Measurements from ENCODE around the gene PPP2R2C.

PPP2R2C gene

DNA sequence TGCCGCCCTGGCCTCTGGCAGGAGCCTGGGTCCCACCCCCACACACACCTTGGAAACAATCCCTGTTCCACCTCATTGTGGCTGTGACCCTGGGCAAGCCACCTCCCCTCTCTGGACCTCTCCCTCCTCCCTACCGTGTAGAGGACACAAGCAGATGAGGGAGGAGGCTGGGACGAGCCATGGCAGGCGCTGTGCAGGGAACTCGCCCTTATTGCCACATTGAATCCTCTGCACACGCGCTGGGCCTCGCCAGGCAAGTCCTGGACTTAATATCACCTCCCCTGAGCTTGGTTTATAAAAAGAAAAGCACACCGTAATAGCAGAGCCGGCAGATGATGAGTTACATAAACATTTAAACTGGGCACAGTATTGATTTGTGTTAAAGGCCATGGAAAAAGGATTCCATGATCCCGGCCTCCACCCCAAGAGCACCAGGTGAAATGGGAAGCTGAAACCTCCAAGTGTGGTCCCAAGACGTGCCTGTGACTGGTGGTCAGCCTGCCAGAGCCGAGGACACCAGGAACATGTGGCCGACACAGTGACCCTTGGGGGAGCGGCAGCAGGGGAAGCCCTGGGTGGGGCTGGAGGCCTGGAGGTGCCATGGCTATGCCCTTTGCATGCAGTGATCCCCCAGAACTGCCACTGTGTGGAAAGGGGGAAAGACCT, 81.1 kb downstream of the PPP2R2C start:
- no peak for DNase-seq (ENCODE audit: extremely low read depth, low read depth)
- TF ChIP-seq, protein P1, sequence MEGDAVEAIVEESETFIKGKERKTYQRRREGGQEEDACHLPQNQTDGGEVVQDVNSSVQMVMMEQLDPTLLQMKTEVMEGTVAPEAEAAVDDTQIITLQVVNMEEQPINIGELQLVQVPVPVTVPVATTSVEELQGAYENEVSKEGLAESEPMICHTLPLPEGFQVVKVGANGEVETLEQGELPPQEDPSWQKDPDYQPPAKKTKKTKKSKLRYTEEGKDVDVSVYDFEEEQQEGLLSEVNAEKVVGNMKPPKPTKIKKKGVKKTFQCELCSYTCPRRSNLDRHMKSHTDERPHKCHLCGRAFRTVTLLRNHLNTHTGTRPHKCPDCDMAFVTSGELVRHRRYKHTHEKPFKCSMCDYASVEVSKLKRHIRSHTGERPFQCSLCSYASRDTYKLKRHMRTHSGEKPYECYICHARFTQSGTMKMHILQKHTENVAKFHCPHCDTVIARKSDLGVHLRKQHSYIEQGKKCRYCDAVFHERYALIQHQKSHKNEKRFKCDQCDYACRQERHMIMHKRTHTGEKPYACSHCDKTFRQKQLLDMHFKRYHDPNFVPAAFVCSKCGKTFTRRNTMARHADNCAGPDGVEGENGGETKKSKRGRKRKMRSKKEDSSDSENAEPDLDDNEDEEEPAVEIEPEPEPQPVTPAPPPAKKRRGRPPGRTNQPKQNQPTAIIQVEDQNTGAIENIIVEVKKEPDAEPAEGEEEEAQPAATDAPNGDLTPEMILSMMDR (IDR thresholded peaks at IDR 0.05; ENCODE audit: low read depth, low read length), result no peak

DNA sequence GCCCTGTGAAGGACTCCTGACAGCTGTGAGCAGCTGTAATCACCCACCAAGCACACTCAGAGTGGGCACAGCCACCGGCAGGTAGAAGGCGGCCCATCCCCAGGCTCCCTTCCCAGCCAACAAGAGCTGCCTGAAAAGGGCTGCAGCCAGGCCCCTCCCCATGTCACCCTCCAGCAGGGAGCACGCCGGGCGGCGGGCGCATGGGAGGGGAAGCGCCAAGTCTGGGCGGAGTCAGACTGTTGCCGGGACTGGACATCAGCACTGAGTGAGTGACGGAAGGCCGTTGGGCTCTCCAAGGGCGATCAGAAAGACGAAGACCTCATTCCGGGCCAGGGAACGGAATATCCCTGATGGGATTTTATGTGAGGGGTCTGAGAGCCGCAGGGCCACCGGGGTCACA, 82.1 kb downstream of the PPP2R2C start:
- no peak for DNase-seq (ENCODE audit: extremely low read depth, low read depth)
- TF ChIP-seq, protein P1 (IDR thresholded peaks at IDR 0.05; ENCODE audit: low read depth, low read length), result no peak

DNA sequence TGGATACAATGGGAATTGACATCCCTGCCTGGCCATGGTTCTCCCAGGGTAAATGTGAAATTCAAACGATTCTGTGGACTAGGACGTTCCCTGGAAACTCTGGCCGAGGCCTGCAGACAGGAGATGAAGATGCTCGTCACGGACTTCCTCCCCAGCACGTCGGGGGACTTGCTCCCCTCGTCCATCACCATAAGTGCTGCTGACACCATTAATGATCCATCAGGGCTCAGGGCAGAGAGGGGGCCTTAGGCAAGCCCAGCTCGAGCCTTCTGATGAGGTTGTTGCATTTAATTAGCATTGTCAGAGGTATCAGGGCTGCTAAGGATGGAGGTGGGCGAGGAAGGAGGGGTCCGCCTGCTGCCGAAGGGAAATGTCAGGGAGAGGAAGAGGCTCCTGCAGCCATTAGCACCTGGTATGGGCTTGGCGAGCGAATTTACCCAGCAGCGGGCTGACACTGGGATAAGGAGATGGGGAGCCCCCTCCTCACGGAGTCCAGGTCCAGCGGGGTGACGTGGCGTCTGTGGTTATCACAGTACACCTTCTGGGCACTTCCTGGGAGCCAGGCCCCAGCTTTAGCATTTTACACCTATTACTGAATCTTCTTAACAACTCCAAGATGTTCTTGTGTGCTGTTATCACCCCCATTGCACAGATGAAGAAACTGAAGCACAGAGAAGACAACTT, 83.1 kb downstream of the PPP2R2C start:
- no peak for DNase-seq (ENCODE audit: extremely low read depth, low read depth)
- TF ChIP-seq, protein P1 (IDR thresholded peaks at IDR 0.05; ENCODE audit: low read depth, low read length), result no peak

GRCh38 chr4:6388713-6389112, 83.7 kb downstream of the PPP2R2C start:
- DNase-seq (ENCODE audit: extremely low read depth, low read depth), result no peak
- TF ChIP-seq, protein P1 (IDR thresholded peaks at IDR 0.05; ENCODE audit: low read depth, low read length), result no peak

DNA sequence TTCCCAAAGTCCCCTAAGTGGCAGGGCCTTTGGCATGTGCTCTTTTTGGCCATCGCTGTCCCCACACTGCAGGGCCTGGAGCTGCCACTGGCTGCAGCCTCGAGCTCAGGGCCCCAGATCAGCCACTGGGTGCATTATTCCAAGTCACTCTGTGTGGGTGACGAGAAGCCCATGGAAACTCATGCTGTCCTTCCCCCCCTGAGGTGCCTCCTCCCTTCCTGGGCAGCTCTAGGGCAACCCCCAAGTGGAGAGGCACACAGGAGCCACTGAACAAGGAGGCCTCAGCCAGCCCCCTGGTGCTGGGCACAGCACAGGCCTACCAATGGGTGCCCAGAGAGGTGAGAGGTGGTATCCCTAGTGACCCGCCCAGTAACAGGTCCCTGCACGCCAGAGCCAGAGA, 84.5 kb downstream of the PPP2R2C start:
- no peak for DNase-seq (ENCODE audit: extremely low read depth, low read depth)
- TF ChIP-seq, protein P1 (IDR thresholded peaks at IDR 0.05; ENCODE audit: low read depth, low read length), result no peak

DNA sequence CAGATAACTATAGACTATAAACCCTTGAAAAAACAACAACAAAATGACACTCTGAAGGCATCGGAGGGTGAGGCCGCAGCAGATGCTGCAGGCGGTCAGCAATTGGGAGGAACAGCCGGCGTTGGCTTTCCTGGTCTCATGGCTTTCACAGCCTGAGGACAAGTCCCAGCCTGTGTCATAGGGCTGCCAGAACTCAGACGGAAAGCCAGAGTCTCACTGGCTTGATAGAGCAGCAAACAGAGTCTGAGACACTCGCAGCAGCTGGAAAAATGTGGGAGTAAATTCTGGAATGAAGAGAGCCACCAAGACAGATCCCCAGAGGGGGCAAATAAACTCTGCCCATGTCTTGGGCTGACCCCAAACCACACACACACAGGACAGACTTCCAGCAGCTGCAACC, 86.3 kb downstream of the PPP2R2C start:
- TF ChIP-seq, protein P1 (IDR thresholded peaks at IDR 0.05; ENCODE audit: low read depth, low read length), result no peak

GRCh38 chr4:6385288-6385687, 87.1 kb downstream of the PPP2R2C start:
- no peak for DNase-seq (ENCODE audit: extremely low read depth, low read depth)
- TF ChIP-seq, protein P1 (IDR thresholded peaks at IDR 0.05; ENCODE audit: low read depth, low read length), result no peak

More for the DNA sequence above, 86.3 kb downstream of the PPP2R2C start:
- DNase-seq (ENCODE audit: extremely low read depth, low read depth), result no peak

All from AG09319 (cell line).